C4-2B (cell line): ENCODE data around the gene DNAJC12.
"Not testable (repeated sequence)": the region's sequence is repeated elsewhere in the genome, so short reads cannot be mapped to it uniquely, and the experiment has no call there.

Experiments used
- H3K27ac ChIP-seq: fragments of 450-650 bp; 2 replicates; pipeline ENCODE4 v1.5.1; 2017
- ZFX ChIP-seq: fragments of 450-650 bp; IDR thresholded peaks from 2 replicates; pipeline ENCODE4 v1.6.1; 2017
- TF ChIP-seq, protein P1 (sequence below): fragments of 450-650 bp; conservative IDR thresholded peaks from 2 replicates; pipeline ENCODE4 v1.5.1; 2017; ENCODE audit warnings: mild to moderate bottlenecking

Gene DNAJC12

DNA sequence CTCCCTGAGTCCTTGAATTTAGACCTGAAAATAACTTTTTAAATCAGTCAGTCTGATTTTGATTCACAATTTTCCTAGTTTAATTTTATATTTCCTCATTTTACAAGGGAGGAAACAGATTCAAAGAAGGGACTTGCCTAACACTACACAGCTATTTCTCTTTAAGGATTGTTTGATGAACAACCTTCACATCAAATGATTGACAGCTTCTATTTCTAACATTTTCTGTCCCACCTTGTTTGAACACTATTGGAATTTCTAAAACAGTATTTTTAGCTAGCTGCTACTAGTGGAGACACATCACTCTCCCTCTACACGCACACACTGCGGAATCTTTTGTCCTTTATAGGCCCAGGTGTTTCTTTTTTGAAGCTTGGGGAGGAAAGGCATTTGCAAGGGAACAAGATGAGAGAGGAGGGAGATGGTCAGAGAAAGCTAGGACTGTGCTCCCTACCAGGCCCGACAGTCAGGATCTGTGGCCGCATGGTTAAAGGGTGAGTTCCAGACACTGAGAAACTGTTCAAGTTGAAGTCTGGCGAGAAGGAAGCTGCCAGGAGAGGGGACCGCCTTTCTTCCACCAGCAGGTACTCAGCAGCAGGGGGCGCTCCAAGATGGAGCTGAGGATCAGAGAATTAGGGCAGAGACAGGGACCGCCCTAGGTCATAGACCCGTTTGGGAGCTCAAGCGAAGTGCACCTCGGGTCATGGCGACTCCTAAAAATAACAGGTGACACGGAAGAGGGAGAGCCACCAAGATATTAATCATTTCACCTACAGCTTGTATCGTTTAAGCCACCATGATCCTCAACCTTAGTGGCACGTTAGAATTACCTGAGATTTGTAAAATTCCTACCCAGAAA, 49.7 kb downstream of the DNAJC12 start:
- TF ChIP-seq ZFX: no peak
- TF ChIP-seq, protein P1, sequence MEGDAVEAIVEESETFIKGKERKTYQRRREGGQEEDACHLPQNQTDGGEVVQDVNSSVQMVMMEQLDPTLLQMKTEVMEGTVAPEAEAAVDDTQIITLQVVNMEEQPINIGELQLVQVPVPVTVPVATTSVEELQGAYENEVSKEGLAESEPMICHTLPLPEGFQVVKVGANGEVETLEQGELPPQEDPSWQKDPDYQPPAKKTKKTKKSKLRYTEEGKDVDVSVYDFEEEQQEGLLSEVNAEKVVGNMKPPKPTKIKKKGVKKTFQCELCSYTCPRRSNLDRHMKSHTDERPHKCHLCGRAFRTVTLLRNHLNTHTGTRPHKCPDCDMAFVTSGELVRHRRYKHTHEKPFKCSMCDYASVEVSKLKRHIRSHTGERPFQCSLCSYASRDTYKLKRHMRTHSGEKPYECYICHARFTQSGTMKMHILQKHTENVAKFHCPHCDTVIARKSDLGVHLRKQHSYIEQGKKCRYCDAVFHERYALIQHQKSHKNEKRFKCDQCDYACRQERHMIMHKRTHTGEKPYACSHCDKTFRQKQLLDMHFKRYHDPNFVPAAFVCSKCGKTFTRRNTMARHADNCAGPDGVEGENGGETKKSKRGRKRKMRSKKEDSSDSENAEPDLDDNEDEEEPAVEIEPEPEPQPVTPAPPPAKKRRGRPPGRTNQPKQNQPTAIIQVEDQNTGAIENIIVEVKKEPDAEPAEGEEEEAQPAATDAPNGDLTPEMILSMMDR: peak; percentile 84
- no peak overlapping the region for H3K27ac ChIP-seq

DNA sequence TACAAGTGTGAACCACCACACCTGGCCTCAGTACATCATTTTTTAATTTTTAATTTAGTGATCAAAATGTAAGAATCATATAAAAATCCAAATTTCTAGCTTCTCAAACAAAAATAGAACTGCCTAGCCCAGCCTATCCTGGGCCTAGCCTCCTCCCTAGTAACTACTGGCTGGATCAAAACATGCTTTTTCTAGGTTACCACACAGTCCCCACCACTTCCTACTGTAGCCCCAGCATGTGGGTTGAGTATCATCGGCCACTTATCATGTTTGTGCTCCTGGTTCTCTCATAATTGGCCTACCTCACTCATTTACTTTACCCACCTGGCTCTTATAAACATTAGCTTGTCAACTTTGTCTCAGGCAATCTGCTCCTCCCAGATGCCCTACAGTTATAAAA, 52.9 kb downstream of the DNAJC12 start:
- H3K27ac ChIP-seq: no peak overlapping the region

DNA sequence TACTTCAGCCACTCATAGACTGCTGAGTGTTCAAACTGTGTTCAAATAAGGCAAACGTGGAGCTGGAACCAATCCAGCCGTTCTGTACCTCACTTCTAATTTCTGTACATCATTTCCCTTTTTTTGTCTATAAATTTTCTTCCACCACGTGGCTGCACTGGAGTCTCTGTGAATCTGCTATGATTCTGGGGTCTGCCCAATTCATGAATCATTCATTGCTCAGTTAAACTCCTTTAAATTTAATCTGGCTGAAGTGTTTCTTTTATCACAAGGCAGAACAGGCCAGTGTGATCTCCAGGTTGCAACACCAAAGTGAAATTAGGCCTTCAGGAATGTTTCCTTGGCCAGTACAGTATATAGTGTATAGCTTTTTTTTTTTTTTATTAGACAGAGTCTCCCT, 53.5 kb downstream of the DNAJC12 start:
- TF ChIP-seq ZFX: no peak
- TF ChIP-seq, protein P1: no peak
- H3K27ac ChIP-seq: no peak overlapping the region

More for the DNA sequence above, 52.9 kb downstream of the DNAJC12 start:
- TF ChIP-seq, protein P1: no peak
- no peak for TF ChIP-seq ZFX

DNA sequence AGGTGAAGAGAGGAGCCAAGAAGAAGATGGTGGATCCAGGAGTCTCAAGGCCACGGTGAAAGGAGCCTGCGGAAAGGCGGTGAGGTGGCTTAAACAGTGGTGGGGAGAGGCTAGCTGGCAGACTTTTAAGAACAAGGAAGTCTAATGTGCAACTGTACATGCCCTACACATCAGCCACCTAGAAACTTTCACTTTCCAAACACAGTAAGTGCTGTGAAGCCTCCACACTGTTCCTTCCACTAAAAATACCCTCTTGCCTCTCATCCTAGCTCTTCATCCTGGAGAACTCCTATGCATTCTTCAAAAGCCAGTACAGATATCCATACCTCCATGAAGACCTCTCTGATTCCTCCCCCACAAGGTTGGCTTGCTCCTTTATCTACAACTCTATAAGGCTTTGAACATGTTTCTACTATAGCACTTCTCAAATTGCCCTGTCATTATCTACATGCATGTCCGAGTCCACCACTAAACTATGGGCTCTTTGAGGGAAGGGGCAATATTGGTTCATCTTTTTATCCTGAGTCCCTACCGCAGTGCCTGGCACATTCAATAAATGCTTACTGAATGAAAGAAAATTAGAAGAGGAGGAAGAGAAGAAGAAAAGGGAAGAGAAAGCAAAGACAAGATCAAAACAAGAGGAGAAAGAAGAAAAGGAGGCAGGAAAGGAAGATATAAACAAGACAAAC, 54.2 kb downstream of the DNAJC12 start:
- no peak for TF ChIP-seq ZFX
- TF ChIP-seq, protein P1: no peak
- no peak overlapping the region for H3K27ac ChIP-seq

DNA sequence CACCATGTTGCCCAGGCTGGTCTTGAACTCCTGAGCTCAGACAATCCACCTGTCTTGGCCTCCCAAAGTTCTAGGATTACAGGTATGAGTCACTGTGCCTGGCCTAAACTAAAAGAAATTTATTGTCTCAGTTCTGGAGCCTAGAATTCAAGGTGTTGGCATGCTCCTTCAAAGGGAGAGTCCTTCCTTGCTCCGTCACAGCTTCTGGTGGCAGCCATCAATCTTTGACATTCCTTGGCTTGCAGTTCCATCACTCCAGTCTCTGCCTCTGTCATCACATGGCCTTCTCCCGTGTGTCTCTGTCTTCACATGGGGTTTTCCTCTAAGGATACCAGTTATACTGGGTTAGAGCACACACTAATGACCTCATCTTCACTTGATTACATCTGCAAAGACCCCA, 55.5 kb downstream of the DNAJC12 start:
- no peak for TF ChIP-seq ZFX
- TF ChIP-seq, protein P1: no peak
- H3K27ac ChIP-seq: no peak overlapping the region

DNA sequence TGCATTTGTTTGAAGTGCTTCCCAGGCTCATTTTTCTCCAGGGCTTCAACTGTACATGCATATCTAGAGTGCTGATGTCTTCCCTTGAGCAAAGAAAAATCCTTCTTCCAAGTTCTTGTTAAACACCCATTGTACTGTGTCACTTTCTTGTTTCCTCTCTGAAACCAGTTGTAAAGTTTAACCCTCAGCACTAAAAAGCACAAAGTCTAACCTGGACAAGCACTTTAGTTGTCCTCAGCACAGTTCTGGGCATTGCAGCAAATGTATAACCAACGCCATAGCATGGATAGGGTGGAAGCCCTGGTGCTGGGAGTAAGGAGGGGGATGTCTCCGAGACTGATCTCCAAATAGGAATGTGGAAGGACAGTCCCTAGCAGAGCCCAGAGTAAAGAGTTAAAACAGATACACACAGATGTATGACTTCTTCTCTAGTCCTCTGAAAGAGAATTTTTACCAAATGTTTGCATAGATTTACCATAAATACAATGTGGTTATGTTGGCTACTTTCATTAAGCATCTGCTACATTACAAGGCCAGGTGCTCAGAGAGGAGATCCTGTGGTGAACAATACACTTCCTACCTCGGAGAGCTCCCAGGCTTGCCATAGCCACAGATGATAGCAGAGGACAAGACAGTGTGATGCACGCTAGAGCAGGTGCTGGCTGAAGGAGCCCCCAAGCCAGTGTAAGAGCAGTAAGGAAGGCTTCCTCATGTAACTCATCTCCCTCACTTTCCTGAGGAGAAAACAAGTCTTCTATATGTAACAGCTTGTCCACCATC, 57.0 kb downstream of the DNAJC12 start:
- TF ChIP-seq, protein P1: no peak
- TF ChIP-seq ZFX: no peak
- H3K27ac ChIP-seq: no peak overlapping the region

DNA sequence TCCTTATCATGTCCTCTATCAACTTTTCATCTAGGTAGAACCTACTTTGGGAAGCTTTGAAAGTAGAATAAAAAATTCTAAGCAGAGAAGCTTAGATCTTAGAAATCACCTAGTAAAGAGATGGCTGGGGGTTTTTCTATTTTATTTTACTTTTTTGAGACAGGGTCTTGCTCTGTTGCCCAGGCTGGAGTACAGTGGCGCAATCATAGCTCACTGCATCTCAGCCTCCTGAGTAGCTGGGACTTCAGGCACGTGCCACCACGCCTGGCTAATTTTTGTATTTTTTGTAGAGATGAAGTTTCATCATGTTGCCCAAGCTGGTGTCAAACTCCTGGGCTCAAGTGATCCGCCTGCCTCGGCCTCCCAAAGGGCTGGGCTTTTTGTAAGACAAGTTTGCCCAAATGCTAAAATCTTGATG, 57.8 kb downstream of the DNAJC12 start:
- not testable (repeated sequence) for H3K27ac ChIP-seq
- TF ChIP-seq, protein P1: peak; percentile 70
